Activated CD4-positive, alpha-beta T cell treated with anti-CD3 and anti-CD28 coated beads, Interleukin-2, Interleukin-4, amounts not matched to agents 100 ng/mL and 50 ng/mL, durations not matched to agents 16 hours and 8 hours (primary cell): ENCODE results near the gene RASL12.

ENCODE experiments used
- DNase-seq: peaks from one replicate; pipeline ENCODE4 v3.0.0-alpha.2; 2020; ENCODE audit warnings: low spot score

RASL12 gene

GRCh38 chr15:65092911-65093792, 25.4 kb upstream of the RASL12 start:
- DNase-seq = no peak

GRCh38 chr15:65091946-65092770, 24.4 kb upstream of the RASL12 start:
- DNase-seq = no peak

- no peak for DNase-seq
Observed at GRCh38 chr15:65089206-65089824, 21.5 kb upstream of the RASL12 start.

- DNase-seq = no peak
Observed at GRCh38 chr15:65088643-65089021, 20.8 kb upstream of the RASL12 start.

- DNase-seq = no peak
Observed at GRCh38 chr15:65087873-65088642, 20.3 kb upstream of the RASL12 start.

GRCh38 chr15:65087411-65087810, 19.6 kb upstream of the RASL12 start:
- no peak for DNase-seq

GRCh38 chr15:65086680-65087111, 18.9 kb upstream of the RASL12 start:
- DNase-seq = no peak

- no peak for DNase-seq
Observed at GRCh38 chr15:65085990-65086679, 18.3 kb upstream of the RASL12 start.

GRCh38 chr15:65085207-65085753, 17.5 kb upstream of the RASL12 start:
- no peak for DNase-seq

GRCh38 chr15:65084500-65085206, 16.9 kb upstream of the RASL12 start:
- DNase-seq = no peak

GRCh38 chr15:65083262-65083701, 15.5 kb upstream of the RASL12 start:
- DNase-seq = no peak

- DNase-seq = no peak
Observed at GRCh38 chr15:65082303-65082953, 14.6 kb upstream of the RASL12 start.

- no peak for DNase-seq
Observed at GRCh38 chr15:65081758-65082157, 14.0 kb upstream of the RASL12 start.

- DNase-seq = no peak
Observed at GRCh38 chr15:65081270-65081669, 13.5 kb upstream of the RASL12 start.

GRCh38 chr15:65079580-65079979, 11.8 kb upstream of the RASL12 start:
- DNase-seq = no peak

GRCh38 chr15:65077981-65078352, 10.2 kb upstream of the RASL12 start:
- peak; percentile 42 for DNase-seq

- no peak for DNase-seq
Observed at GRCh38 chr15:65077291-65077980, 9.6 kb upstream of the RASL12 start.

GRCh38 chr15:65076486-65077290, 8.9 kb upstream of the RASL12 start, which contains the start of gene KBTBD13:
Gene KBTBD13 (plus strand): TSS chr15:65076746. CDS start chr15:65076816, 70 bp downstream.
- DNase-seq = no peak
